Activated CD8-positive, alpha-beta memory T cell treated with anti-CD3 and anti-CD28 coated beads, Interleukin-2, amount 50 U/mL, for 1 hour (primary cell): ENCODE data around the gene USP22.

Experiments used
- DNase-seq: peaks from one replicate; pipeline ENCODE4 v3.0.0-alpha.2; 2020; ENCODE audit errors: extremely low read depth

USP22 gene

GRCh38 chr17:21020622-21021021 is 22.2 kb downstream of the USP22 start:
- DNase-seq, result no peak

GRCh38 chr17:21019976-21020586 is 22.7 kb downstream of the USP22 start:
- DNase-seq, result no peak

- DNase-seq, result no peak
Measured at GRCh38 chr17:21018894-21019293, 23.9 kb downstream of the USP22 start.

GRCh38 chr17:21017861-21018260 is 24.9 kb downstream of the USP22 start:
- no peak for DNase-seq

- no peak for DNase-seq
Measured at GRCh38 chr17:21017256-21017655, 25.6 kb downstream of the USP22 start.

GRCh38 chr17:21016826-21017225 is 26.0 kb downstream of the USP22 start:
- DNase-seq, result no peak

- DNase-seq, result no peak
Measured at GRCh38 chr17:21015564-21015963, 27.2 kb downstream of the USP22 start.

GRCh38 chr17:21014498-21014897 is 28.3 kb downstream of the USP22 start:
- no peak for DNase-seq

GRCh38 chr17:21013983-21014382 is 28.8 kb downstream of the USP22 start:
- no peak for DNase-seq

GRCh38 chr17:21012736-21013135 is 30.1 kb downstream of the USP22 start:
- no peak for DNase-seq

- DNase-seq, result no peak
Measured at GRCh38 chr17:21010705-21011596, 31.9 kb downstream of the USP22 start.

- DNase-seq, result no peak
Measured at GRCh38 chr17:21008992-21009671, 33.7 kb downstream of the USP22 start.

GRCh38 chr17:21008160-21008915 is 34.5 kb downstream of the USP22 start:
- DNase-seq, result no peak

GRCh38 chr17:21007646-21008045 is 35.2 kb downstream of the USP22 start:
- no peak for DNase-seq

- DNase-seq, result no peak
Measured at GRCh38 chr17:21005803-21006202, 37.0 kb downstream of the USP22 start.

- no peak for DNase-seq
Measured at GRCh38 chr17:21005367-21005766, 37.4 kb downstream of the USP22 start.

GRCh38 chr17:21004016-21004930 is 38.5 kb downstream of the USP22 start:
- no peak for DNase-seq

- no peak for DNase-seq
Measured at GRCh38 chr17:21003007-21003621, 39.7 kb downstream of the USP22 start.

- no peak for DNase-seq
Measured at GRCh38 chr17:21002309-21003006, 40.4 kb downstream of the USP22 start.

GRCh38 chr17:21001813-21002221 is 41.0 kb downstream of the USP22 start:
- no peak for DNase-seq
